H1 (cell line): ENCODE data around the gene OR6N1. TPM values are rescaled to one million over a fixed set of nuclear protein-coding genes. Genes with fewer than 3 reads are reported as not detected.

Experiments used
- BACH1 ChIP-seq: IDR thresholded peaks from 2 replicates; pipeline ENCODE4 v1.6.1; 2012; ENCODE audit warnings: low read length, improper control_type of control experiment
- SP1 ChIP-seq: IDR thresholded peaks from 2 replicates; pipeline ENCODE4 v1.6.1; 2011; ENCODE audit warnings: low read depth, low read length
- polyA plus RNA-seq, 7 experiments: library from polyadenylated mRNA; depleted of rRNA in 3 of 7; stranded (reverse) in 5 of 7; unstranded in 2 of 7; fragments of >200 nt in 5 of 7; fragments of 200-250 nt in 2 of 7; gene quantifications; 1 replicate in 5 of 7; 2 replicates in 1 of 7; 4 replicates in 1 of 7; pipeline versions ENCODE4 v1.2.1 to v1.2.3, GENCODE V29; 2011 to 2013; ENCODE audit warnings: missing spikeins in 2 of 7, mixed read lengths in 2 of 7
- total RNA-seq: library from RNA; stranded (reverse); fragmentation: NEBNext Ultra II Directional; extraction: Animal tissue kit (Norgen Biotek cat#: 25700); gene quantifications from 2 replicates; pipeline ENCODE4 v1.2.1, GENCODE V29; 2021

The OR6N1 gene
- total and polyA plus RNA-seq, 2 of the 8 experiments (the other 6 are each of a cell fraction or from before 2014, with no cell fraction given) = not detected

- TF ChIP-seq BACH1 = no peak
- no peak for TF ChIP-seq SP1
Measured at GRCh38 chr1:158801396-158801795, 29.4 kb upstream of the OR6N1 start (continued).
